ENCODE data around the gene IFNK.
A peak's percentile ranks its signal among the peaks of the same experiment; 100 is the strongest.

Gene IFNK

GRCh38 chr9:27514551-27514950 lies 9.5 kb upstream of the IFNK start:
- no peak for DNase-seq

- no peak for DNase-seq
Observed at GRCh38 chr9:27518006-27518405, 6.1 kb upstream of the IFNK start.

- no peak for DNase-seq
Observed at GRCh38 chr9:27518809-27519208, 5.3 kb upstream of the IFNK start.

GRCh38 chr9:27519466-27520465 lies 4.3 kb upstream of the IFNK start:
- no peak for DNase-seq

- DNase-seq: no peak
Observed at GRCh38 chr9:27520986-27521385, 3.1 kb upstream of the IFNK start.

GRCh38 chr9:27523141-27523540 lies 949 bp upstream of the IFNK start:
- DNase-seq: no peak

GRCh38 chr9:27527702-27528075 lies 3.6 kb downstream of the IFNK start:
- DNase-seq: no peak

GRCh38 chr9:27528076-27528885 lies 4.2 kb downstream of the IFNK start:
- DNase-seq: no peak

GRCh38 chr9:27528886-27529315 lies 4.8 kb downstream of the IFNK start:
- no peak for DNase-seq

- DNase-seq: peak; percentile 15
Observed at GRCh38 chr9:27529316-27530278, 5.5 kb downstream of the IFNK start, which contains the start of gene MOB3B. Gene MOB3B, minus strand, starts transcription at chr9:27529814. Its CDS starts 74,264 bp downstream, at chr9:27455550.

GRCh38 chr9:27530915-27531755 lies 7.0 kb downstream of the IFNK start:
- DNase-seq: no peak

GRCh38 chr9:27532046-27532445 lies 8.0 kb downstream of the IFNK start:
- no peak for DNase-seq

GRCh38 chr9:27533311-27533710 lies 9.2 kb downstream of the IFNK start:
- no peak for DNase-seq

- DNase-seq: no peak
Observed at GRCh38 chr9:27534131-27534530, 10.0 kb downstream of the IFNK start.

GRCh38 chr9:27534658-27535209 lies 10.6 kb downstream of the IFNK start:
- DNase-seq: no peak

- no peak for DNase-seq
Observed at GRCh38 chr9:27535701-27536118, 11.6 kb downstream of the IFNK start.

- no peak for DNase-seq
Observed at GRCh38 chr9:27536168-27536567, 12.1 kb downstream of the IFNK start.

- no peak for DNase-seq
Observed at GRCh38 chr9:27537027-27537435, 12.9 kb downstream of the IFNK start.

- DNase-seq: no peak
Observed at GRCh38 chr9:27537756-27538155, 13.7 kb downstream of the IFNK start.

- DNase-seq: no peak
Observed at GRCh38 chr9:27538647-27539046, 14.6 kb downstream of the IFNK start.

Data from amniotic stem cell (primary cell).